ENCODE measurements around the gene CD4.

CD4 gene

DNA sequence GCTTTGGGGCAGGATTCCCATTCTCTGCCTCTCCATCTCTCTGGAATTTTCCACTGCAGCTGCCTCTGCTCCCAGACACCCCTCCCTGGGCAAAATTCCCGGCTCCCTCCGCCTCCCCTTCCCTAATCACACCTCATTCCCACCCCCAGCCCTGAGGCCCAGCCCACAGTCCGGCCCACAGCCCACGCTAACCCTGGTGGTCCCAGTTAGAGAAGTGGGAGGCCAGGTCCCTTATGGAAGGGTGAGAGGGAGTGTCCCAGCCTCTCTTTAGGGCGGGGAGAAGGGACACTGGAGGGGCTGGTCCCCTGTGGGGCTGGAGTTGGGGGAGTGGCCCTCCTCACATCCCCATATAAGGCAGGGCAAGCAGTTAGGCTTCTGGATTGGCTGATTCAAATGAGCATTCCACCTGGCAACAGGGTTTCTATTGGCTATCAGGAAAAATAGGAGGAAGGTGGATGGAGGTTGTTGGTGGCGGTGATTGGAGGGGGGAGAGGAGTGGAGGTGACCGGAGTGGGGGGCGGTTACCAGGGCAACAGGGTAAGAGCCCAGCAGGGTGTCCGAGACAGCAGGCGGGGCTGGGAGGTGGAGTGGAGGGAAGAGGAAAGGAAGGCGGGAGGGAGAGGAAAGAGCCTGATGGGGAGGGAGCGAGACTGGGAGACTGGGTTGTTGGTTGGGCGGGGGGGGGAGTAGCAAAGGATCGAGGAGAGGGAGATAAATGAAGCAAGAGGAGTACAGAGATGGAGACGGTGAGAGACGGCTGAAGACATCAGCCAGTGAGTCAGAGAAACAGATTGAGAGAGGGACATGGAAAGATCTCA lies 25.1 kb upstream of the CD4 start:
- peak overlapping the region in 20 of 21 experiments; percentile 58 to 94 (median 84) for H3K27ac ChIP-seq
- H3K4me3 ChIP-seq, result peak overlapping the region in 4 of 7 experiments; percentile 5 to 32 (median 14)

DNA sequence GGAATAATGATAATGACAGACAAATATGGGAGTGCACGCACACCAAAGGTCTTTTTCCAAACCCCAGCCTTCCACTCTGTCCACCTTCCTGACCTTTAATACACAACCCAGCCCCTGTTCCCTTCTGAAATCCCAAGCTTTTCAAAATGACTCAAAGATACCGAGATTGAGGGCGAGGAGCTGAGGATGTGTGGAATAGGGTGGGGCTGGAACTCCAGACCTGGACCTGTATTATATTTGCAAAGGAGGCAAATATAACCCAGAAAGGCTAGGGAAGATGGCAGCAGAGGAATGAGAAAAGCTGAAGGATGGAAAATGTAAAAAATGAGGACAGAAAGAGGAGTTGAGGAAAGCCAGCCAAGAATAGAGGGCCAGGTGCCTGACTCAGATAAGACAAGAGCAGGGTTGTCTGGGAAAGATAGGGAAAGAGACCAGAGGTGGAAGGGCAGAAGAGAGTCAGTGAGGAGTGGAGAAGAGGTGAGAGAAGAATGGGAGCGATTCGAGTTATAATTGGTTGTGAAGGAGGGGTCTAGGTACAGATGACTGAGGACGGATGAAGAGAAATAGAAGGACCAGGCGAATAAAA lies 24.2 kb upstream of the CD4 start:
- H3K4me3 ChIP-seq, result peak overlapping the region in 6 of 7 experiments; percentile 57 to 80 (median 76)
- peak overlapping the region in 19 of 21 experiments; percentile 77 to 94 (median 85) for H3K27ac ChIP-seq

DNA sequence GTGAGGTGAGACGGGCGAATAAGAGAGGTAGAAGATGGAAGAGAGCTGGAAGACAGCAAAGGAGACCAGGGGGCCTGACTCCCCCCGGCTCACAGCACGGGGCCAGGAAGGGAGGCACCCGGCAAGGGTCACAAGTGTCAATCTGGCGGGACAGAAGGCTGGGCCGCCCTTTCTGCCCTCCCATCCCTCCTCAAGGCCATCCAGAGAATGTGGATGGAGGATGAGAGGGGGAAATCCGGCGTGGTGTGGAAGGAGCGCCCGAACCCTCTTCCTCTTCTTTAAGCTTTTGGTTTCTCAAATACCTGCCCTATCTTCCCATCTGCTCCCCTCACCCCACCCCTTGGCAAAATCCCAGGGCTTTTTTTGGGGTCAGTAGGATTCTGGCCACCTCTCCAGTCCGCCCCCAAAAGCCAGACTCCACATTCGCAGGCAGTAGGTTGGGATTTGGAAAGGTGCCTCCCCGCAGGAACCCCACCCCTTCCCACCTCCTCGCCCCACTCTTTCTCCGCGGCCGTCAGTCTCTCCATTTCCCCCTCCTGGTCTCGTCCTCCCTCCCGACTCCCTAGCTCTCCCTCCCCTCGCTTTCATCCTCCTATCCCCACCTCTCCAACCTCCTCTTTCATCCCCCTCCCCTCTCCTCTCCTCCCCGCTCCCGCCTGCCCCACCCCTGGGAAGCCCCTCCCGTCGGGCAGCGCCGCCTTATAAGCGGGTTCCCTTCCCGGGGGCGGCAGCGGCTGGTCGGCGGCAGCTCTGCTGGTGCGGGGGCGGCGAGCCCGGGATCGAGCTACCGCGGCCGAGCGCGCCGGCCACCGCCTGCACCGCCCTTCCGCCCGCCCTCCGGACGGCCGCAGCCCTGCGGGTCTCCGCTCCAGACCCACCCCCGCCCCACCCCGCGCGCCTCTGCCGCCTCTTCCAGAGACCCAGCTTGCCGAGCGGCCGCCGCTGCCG lies 23.4 kb upstream of the CD4 start, which contains the start of gene PTMS:
Gene PTMS (plus strand): TSS at position 730 of the 948 bp plus-strand sequence. CDS start 343 bp downstream, outside the sequence.
- Histone ChIP-seq H3K27ac (peak within 1 kb of the TSS; percentile 68 to 94 (median 82)), H3K4me3 (peak within 1 kb of the TSS; percentile 50 to 80 (median 75))

DNA sequence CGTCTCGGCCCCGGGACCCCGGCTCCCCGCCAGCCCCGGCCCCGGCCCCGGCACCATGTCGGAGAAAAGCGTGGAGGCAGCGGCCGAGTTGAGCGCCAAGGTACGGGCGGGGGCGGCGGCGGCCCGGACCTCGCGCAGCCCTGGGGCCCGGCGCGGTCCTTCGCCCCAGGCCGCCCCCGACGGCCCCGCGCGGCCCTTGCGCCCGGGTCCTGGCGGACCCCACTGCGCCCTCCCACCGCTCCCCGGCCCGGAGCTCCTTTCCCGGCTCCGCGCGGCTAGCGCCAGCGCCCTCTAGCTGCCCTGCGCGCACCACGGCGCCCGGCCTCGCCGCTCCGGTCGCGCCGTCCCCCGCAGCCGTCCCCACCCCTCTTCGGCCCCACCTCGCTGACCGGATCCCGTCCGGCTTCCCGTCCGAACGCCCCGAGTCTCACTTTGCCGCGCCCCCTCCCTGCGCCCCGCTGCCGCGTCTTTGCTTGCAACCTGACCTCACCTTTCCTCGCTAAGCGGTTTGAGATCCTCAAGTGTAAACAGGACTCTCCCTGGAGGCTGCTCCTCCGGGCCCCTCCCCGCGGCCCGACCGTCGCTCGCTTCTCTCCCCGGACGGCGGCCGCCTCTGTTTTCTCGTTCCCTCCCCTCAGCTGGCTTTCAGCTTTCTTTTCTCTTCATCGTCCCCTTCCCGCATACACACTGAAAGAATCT lies 22.5 kb upstream of the CD4 start:
- H3K27ac ChIP-seq, result peak overlapping the region; percentile 68 to 94 (median 82)
- peak overlapping the region; percentile 50 to 80 (median 75) for H3K4me3 ChIP-seq

DNA sequence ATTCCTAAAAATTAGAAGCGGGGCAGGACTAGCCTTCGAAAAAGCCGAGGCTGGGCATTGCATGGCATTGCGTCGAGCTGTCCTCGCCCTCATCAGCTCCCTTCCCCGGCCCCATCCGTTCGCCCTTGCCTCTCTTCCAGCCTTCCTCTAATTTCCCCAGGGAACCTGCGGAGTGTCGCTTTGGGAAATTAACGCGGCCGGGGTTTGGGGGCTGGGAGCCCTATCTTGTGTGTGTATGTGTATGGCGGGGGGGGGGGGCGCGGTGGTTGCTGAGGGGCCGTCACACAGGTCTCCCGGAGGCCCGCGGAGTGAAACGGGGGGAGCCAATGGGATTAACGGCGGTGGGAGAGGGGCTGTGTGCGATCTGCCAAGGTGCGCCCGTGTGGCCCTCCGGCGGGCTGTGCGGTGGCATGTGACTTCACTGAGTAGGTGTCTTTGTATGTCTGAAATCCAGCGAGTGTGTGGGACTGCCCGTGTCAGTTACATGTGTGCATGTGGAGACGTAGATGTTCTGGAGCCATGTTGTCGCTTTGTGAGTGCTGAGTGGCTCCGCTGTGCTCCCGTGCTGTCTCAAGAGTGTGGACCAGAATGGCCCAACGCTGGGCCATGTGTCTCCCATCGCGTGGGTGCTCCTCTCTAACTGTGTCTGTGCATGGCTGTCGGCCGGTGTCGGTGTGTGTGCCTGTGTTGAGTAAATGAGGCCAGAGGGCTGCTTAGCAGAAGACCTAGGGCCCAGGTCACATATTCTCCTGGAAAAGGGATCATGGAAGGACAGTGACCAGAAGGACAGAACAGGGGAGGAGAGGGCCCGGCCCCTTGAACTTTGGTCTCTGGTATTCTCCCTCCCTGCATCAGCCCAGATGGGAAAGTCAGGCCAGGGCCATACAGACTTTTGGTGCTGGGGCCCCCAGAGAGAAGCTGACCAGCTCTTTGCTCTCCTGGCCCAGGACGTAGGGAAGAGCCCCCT lies 21.7 kb upstream of the CD4 start:
- Histone ChIP-seq H3K4me3 (peak overlapping the region; percentile 50 to 80 (median 75)), H3K27ac (peak overlapping the region; percentile 30 to 94 (median 82))

DNA sequence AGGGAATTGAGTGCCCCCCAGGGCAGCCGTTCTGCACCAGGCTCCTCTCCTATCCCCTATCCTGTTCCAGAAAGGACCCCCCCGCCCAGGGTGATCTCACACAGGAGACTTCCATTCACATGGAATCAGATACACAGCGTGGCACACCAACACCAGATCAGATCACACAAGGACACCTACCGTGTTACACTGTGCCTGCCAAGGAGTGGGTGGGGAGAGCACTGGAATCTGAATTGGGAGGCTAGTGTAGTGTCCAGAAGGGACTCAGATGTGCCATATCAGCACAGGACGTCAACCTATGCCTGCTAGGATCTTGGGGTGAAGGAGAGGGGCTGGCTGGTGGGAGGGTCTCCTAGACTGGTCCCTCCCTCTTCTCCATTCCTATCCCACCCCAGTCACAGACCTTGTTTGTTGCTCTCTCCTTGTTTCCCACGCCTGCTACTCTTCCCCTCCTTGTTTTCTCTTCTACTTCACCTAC lies 20.9 kb upstream of the CD4 start:
- Histone ChIP-seq H3K27ac (peak overlapping the region in 14 of 21 experiments; percentile 23 to 94 (median 83)), H3K4me3 (peak overlapping the region in 6 of 7 experiments; percentile 50 to 80 (median 76))

DNA sequence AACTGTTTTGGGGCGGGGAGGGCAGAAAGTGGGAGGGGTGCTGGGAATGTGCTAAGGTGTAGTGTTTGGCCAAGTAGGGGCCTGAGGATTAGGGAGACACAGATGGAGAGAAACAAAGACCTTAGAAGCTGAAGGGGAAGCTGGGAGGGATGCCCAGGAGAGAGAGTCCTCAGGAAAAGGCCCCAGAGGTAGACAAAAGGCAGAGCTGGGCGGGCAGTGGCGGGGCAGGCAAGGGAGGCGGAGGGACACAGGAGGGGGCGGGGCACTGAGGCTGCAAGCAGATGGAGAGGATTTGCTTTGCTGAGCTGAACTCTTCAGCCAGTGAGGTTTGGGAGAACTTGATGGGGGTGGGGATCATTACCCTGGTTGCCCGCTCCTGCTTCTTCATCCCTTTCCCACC lies 20.3 kb upstream of the CD4 start:
- Histone ChIP-seq H3K27ac (peak overlapping the region in 7 of 21 experiments; percentile 15 to 91 (median 82)), H3K4me3 (peak overlapping the region in 1 of 7 experiments; percentile 80)

DNA sequence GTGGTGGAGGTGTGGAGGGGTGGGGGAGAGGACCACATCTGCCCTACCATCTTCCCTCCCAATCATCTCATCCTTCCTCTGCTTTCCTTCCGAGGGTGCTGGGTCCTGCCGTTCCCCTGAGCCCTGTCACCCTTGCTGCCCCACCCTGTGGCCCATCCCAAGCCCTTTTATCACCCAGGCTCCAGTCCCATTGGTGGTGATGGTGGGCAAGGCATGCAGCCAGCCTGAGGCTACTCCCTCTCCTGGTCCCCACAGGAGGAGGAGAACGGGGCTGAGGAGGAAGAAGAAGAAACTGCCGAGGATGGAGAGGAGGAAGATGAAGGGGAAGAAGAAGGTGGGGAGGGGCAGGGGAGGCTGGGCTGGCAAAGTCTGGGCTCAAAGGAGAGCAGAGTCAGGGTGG lies 19.7 kb upstream of the CD4 start:
- H3K27ac ChIP-seq, result peak overlapping the region in 3 of 21 experiments; percentile 14 to 82 (median 19)

DNA sequence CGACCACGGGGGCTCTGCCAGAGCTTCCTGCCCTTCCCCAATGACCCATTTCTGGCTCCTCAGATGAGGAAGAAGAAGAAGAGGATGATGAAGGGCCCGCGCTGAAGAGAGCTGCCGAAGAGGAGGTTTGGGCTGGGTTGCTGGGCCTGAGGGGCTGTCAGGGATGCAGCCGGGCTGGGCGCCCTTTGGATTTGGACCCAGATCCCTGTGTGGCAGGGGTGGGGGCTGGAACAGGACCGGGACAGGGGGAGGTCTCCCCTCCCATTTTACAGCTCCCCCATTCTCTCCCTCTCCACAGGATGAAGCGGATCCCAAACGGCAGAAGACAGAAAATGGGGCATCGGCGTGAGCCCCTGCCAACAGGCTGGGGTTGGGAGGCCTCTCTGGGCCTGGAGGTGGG lies 19.2 kb upstream of the CD4 start:
- H3K27ac ChIP-seq, result peak overlapping the region in 3 of 21 experiments; percentile 19 to 28 (median 27)

More for the DNA sequence above, 19.7 kb upstream of the CD4 start:
- no peak overlapping the region for H3K4me3 ChIP-seq

DNA sequence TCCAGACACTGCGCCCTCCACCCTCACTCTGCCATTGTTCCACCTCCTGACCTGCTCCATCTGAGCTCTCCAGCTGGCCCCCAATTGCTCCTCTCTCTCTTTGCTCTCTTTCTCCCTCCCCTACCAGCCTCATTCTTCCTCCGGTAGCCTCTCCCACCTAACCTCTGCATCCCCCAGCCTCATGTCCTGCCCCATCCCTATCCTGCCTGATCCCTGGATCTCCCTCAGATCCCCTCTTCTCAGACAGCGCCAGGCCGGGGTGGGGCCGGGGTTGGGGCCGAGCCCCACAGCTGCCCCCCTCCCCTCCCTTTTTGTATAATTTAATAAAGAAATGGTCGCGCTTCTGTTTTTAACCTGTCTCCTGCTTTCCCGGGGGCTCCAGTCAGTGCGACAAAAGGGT lies 18.7 kb upstream of the CD4 start:
- Histone ChIP-seq H3K4me3 (no peak overlapping the region), H3K27ac (peak overlapping the region in 5 of 21 experiments; percentile 10 to 28 (median 26))

More for the DNA sequence above, 19.2 kb upstream of the CD4 start:
- no peak overlapping the region for H3K4me3 ChIP-seq

DNA sequence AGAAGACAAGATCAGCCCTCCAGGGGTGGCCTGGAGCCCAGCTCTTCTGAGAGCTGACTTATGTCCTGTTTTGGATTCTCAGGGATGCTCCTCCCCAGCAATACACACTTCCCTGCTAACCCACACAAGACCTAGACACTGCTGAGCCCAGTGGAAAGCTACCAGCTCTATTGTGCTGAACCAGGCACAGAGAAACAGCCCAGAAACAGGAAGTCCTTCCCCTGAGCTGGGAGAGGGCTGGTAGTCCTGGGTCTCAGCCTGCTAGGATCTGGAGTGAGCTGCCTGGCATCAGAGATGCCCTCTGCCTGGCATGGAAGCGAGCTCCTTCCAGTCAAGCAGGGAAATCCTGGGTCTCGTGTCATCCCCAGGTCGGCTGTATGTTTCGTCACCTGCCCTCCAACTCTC lies 18.2 kb upstream of the CD4 start:
- Histone ChIP-seq H3K27ac (peak overlapping the region in 6 of 21 experiments; percentile 10 to 86 (median 26)), H3K4me3 (no peak overlapping the region)

DNA sequence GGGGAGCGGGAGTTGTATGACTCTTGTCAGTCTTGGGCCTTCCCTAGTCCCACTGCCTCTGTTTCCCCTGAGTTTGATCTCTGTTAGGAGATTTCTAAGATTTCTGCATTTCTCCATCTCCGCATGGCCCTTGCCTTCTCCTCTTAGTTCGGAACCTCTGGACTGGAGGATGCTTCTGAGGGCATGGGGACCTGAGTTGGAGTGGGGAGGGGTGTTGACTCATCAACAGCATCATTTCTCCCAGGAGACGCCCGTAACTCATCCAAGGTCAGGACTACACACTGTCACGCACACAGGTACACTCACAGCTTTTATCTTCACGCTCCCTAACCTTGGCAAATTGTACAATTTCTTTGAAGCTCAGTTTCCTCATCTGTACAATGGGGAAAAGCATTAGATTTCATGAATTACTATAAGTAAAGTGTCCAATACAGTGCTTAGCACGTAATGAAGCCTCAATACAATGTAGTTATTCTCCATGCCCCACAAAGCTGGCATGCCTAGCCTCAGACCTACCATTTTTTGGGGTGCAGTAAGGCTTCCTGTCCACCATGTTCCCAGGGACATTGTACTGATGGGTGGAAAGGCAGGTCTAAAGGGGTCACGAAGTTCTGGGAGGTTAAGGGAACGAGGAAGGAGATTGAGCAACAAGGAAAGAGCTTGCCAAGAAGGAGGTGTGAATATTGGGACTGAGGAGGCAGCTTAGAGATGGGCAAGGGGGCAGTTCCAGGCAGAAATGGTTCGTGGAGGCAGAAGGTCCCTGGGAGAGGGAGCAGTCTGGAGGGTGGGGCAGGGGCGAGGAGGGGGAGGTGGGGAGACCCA lies 17.6 kb upstream of the CD4 start:
- Histone ChIP-seq H3K27ac (peak overlapping the region in 12 of 21 experiments; percentile 10 to 86 (median 51)), H3K4me3 (peak overlapping the region in 1 of 7 experiments; percentile 27)

DNA sequence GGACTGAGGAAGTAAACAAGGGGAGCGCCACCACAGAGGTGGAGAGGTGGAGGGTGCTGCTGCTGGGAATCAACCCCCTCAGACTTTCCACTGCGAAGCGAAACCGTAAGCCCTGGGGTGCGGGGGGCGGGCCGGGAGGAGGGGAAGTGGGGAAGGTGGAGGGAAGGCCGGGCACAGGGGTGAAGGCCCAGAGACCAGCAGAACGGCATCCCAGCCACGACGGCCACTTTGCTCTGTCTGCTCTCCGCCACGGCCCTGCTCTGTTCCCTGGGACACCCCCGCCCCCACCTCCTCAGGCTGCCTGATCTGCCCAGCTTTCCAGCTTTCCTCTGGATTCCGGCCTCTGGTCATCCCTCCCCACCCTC lies 17.0 kb upstream of the CD4 start, which contains the start of gene LAG3:
Gene LAG3 (plus strand): TSS at position 190 of the 365 bp plus-strand sequence. CDS start 333 bp downstream, outside the sequence.
- H3K4me3 ChIP-seq, result peak within 1 kb of the TSS in 6 of 7 experiments; percentile 5 to 35 (median 20)
- H3K27ac ChIP-seq, result peak within 1 kb of the TSS in 13 of 21 experiments; percentile 12 to 86 (median 51)

DNA sequence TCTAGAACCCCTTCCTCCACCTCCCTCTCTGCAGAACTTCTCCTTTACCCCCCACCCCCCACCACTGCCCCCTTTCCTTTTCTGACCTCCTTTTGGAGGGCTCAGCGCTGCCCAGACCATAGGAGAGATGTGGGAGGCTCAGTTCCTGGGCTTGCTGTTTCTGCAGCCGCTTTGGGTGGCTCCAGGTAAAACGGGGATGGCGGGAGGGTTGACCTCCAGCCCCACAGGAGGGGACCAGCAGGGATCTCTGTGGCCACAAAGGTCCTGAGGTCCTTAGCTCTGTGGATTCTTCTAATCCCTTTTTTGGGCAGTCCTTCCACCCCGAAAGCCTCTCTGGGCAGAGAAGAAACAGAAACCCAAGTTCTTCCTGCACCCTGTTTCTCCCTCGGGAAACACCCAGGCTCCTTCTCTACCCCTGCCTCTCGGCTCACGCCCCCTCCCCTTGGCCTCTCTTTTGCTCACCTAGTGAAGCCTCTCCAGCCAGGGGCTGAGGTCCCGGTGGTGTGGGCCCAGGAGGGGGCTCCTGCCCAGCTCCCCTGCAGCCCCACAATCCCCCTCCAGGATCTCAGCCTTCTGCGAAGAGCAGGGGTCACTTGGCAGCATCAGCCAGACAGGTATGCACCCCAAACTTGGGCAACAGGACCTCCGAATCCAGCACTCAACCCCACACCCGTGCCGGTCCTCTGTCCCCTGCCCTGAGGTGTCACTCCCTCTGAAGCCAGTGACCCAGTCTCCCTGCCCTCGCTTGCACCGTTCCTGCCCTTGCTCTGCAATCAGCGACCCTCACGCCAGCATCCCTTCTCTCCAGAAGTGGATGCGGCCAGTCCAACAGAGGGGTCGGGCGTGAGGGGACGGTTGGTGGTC lies 16.4 kb upstream of the CD4 start:
- H3K27ac ChIP-seq, result peak overlapping the region in 13 of 21 experiments; percentile 18 to 86 (median 55)
- H3K4me3 ChIP-seq, result peak overlapping the region in 6 of 7 experiments; percentile 5 to 35 (median 20)

DNA sequence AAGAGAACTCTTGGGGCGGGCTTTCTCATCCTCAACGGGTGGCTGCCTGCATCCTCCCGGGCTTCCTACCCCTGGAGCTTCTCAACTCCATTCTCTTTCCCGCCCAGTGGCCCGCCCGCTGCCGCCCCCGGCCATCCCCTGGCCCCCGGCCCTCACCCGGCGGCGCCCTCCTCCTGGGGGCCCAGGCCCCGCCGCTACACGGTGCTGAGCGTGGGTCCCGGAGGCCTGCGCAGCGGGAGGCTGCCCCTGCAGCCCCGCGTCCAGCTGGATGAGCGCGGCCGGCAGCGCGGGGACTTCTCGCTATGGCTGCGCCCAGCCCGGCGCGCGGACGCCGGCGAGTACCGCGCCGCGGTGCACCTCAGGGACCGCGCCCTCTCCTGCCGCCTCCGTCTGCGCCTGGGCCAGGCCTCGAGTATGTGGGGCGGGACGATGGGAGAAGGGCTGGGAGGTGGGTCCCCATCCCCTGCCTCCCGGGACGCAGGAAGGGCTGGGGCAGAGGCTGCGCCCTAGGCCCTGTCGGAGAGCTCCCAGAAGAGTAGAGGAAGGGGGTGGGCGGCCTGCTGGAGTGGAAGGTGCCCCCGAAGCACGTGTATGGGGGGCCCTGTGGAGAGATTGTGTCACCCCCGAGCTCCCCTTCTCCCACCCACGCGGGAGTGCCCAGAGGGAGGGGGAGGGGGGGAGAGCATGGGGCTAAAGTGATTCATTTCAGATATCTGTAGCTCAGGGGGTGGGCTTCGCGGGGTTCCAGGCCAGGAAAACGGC lies 15.6 kb upstream of the CD4 start:
- peak overlapping the region in 12 of 21 experiments; percentile 18 to 86 (median 56) for H3K27ac ChIP-seq
- peak overlapping the region; percentile 5 to 35 (median 18) for H3K4me3 ChIP-seq
